Kidney glomerular epithelial cell (primary cell): Measurements from ENCODE around the gene COTL1.
A peak's percentile ranks its signal among the peaks of the same experiment; 100 is the strongest.

Source experiments
- DNase-seq: peaks from one replicate; lab custom pipeline; 2025; lab: John Stamatoyannopoulos, UW

COTL1 gene

GRCh38 chr16:84614073-84614459 is 3.8 kb downstream of the COTL1 start:
- no peak for DNase-seq

GRCh38 chr16:84613408-84614072 is 4.3 kb downstream of the COTL1 start:
- DNase-seq = no peak

- no peak for DNase-seq
Measured at GRCh38 chr16:84612686-84613085, 5.2 kb downstream of the COTL1 start.

GRCh38 chr16:84611041-84611440 is 6.8 kb downstream of the COTL1 start:
- DNase-seq = no peak

- DNase-seq = no peak
Measured at GRCh38 chr16:84610376-84610775, 7.5 kb downstream of the COTL1 start.

- DNase-seq = no peak
Measured at GRCh38 chr16:84609563-84610177, 8.2 kb downstream of the COTL1 start.

GRCh38 chr16:84608282-84608681 is 9.6 kb downstream of the COTL1 start:
- no peak for DNase-seq

- DNase-seq = no peak
Measured at GRCh38 chr16:84607694-84608093, 10.2 kb downstream of the COTL1 start.

- DNase-seq = no peak
Measured at GRCh38 chr16:84607061-84607460, 10.8 kb downstream of the COTL1 start.

GRCh38 chr16:84606081-84606875 is 11.6 kb downstream of the COTL1 start:
- DNase-seq = no peak

- no peak for DNase-seq
Measured at GRCh38 chr16:84605339-84605848, 12.5 kb downstream of the COTL1 start.

GRCh38 chr16:84604477-84605013 is 13.3 kb downstream of the COTL1 start:
- peak; percentile 60 for DNase-seq

GRCh38 chr16:84603940-84604339 is 13.9 kb downstream of the COTL1 start:
- DNase-seq = no peak

GRCh38 chr16:84603140-84603816 is 14.6 kb downstream of the COTL1 start:
- peak; percentile 95 for DNase-seq

- DNase-seq = no peak
Measured at GRCh38 chr16:84600343-84601229, 17.3 kb downstream of the COTL1 start.

- DNase-seq = peak; percentile 75
Measured at GRCh38 chr16:84599521-84600202, 18.2 kb downstream of the COTL1 start.

- no peak for DNase-seq
Measured at GRCh38 chr16:84598360-84598759, 19.5 kb downstream of the COTL1 start.

GRCh38 chr16:84597931-84598351 is 19.9 kb downstream of the COTL1 start:
- no peak for DNase-seq

- DNase-seq = no peak
Measured at GRCh38 chr16:84597528-84597896, 20.4 kb downstream of the COTL1 start.

GRCh38 chr16:84596801-84597527 is 20.9 kb downstream of the COTL1 start:
- no peak for DNase-seq
